IMR-90 (cell line): ENCODE measurements around the gene DAB2.

ENCODE experiments used
- BHLHE40 ChIP-seq: fragments of 150-350 bp; IDR thresholded peaks from 2 replicates; pipeline ENCODE4 v1.6.1; 2016; ENCODE audit warnings: mild to moderate bottlenecking, low read depth, low read length
- MAFK ChIP-seq: IDR thresholded peaks from 2 replicates; pipeline ENCODE4 v1.6.1; 2012; ENCODE audit warnings: low read depth, low read length, improper control_type of control experiment
- MAZ ChIP-seq: IDR thresholded peaks from 2 replicates; pipeline ENCODE4 v1.6.1; 2012; ENCODE audit warnings: low read depth, mild to moderate bottlenecking, low read length, improper control_type of control experiment, moderate library complexity, borderline replicate concordance
- MXI1 ChIP-seq: IDR thresholded peaks from 2 replicates; pipeline ENCODE4 v1.6.1; 2012; ENCODE audit warnings: low read depth, mild to moderate bottlenecking, low read length, moderate library complexity, borderline replicate concordance
- POLR2A ChIP-seq: IDR thresholded peaks from 2 replicates; pipeline ENCODE4 v1.6.1; 2012; ENCODE audit warnings: mild to moderate bottlenecking, low read depth, low read length
- RAD21 ChIP-seq: IDR thresholded peaks from 2 replicates; pipeline ENCODE4 v1.6.1; 2012; ENCODE audit warnings: low read length, improper control_type of control experiment
- RCOR1 ChIP-seq: IDR thresholded peaks from 2 replicates; pipeline ENCODE4 v1.6.1; 2012; ENCODE audit warnings: mild to moderate bottlenecking, low read length, improper control_type of control experiment; ENCODE audit not compliant: insufficient replicate concordance
- RFX5 ChIP-seq: IDR thresholded peaks from 2 replicates; pipeline ENCODE4 v1.8.0; 2012; ENCODE audit warnings: low read depth, mild to moderate bottlenecking, low read length, moderate library complexity
- TF ChIP-seq, protein P1 (sequence below): conservative IDR thresholded peaks from 2 replicates; pipeline ENCODE4 v1.5.1; 2012; ENCODE audit warnings: mild to moderate bottlenecking, low read depth, low read length, improper control_type of control experiment
- TF ChIP-seq, protein P2 (sequence below): fragments of 150-350 bp; IDR thresholded peaks from 2 replicates; pipeline ENCODE4 v1.6.1; 2017; ENCODE audit warnings: mild to moderate bottlenecking, antibody characterized with exemption, low read length, low read depth

DNA sequence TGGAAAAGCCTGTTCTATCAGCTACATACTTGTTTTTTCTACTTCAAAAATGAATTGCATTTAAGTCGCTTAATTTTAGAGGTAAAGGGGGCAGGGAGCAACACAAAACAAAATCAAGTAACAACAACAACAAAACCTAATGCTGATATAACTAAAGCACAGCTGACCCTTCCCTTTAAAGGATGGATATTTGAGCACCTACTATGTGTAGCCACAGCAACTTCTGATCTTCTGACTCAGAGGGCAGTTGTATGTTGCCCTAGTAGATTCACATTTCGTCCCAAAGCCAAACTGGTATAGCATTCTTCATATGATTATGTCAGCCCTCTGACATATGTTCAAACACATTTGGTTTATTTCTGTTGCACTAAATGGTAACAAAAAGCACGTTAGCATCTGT, 6.8 kb downstream of the DAB2 start:
- TF ChIP-seq, protein P1, sequence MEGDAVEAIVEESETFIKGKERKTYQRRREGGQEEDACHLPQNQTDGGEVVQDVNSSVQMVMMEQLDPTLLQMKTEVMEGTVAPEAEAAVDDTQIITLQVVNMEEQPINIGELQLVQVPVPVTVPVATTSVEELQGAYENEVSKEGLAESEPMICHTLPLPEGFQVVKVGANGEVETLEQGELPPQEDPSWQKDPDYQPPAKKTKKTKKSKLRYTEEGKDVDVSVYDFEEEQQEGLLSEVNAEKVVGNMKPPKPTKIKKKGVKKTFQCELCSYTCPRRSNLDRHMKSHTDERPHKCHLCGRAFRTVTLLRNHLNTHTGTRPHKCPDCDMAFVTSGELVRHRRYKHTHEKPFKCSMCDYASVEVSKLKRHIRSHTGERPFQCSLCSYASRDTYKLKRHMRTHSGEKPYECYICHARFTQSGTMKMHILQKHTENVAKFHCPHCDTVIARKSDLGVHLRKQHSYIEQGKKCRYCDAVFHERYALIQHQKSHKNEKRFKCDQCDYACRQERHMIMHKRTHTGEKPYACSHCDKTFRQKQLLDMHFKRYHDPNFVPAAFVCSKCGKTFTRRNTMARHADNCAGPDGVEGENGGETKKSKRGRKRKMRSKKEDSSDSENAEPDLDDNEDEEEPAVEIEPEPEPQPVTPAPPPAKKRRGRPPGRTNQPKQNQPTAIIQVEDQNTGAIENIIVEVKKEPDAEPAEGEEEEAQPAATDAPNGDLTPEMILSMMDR = no peak
- TF ChIP-seq MAZ = no peak
- TF ChIP-seq MAFK = no peak
- no peak for TF ChIP-seq BHLHE40
- no peak for TF ChIP-seq POLR2A
- no peak for TF ChIP-seq MXI1
- TF ChIP-seq RFX5 = no peak
- TF ChIP-seq RAD21 = no peak
- TF ChIP-seq RCOR1 = no peak
- TF ChIP-seq, protein P2, sequence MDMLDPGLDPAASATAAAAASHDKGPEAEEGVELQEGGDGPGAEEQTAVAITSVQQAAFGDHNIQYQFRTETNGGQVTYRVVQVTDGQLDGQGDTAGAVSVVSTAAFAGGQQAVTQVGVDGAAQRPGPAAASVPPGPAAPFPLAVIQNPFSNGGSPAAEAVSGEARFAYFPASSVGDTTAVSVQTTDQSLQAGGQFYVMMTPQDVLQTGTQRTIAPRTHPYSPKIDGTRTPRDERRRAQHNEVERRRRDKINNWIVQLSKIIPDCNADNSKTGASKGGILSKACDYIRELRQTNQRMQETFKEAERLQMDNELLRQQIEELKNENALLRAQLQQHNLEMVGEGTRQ = no peak
